HK-2 (cell line): ENCODE data around the gene STAM.
A peak's percentile ranks its signal among the peaks of the same experiment; 100 is the strongest.
"Not testable (repeated sequence)": the region's sequence is repeated elsewhere in the genome, so short reads cannot be mapped to it uniquely, and the experiment has no call there.

ENCODE experiments used
- DNase-seq: peaks from one replicate; pipeline ENCODE4 v3.0.0-alpha.2; 2018; ENCODE audit not compliant: unreplicated experiment

STAM gene

GRCh38 chr10:17643755-17644484 lies at the start of gene STAM:
Gene STAM (plus strand): TSS chr10:17644151. CDS start chr10:17644340, 189 bp downstream.
- peak; percentile 83 for DNase-seq

- no peak for DNase-seq
Measured at GRCh38 chr10:17597386-17597785, 46.6 kb upstream of the STAM start.

DNA sequence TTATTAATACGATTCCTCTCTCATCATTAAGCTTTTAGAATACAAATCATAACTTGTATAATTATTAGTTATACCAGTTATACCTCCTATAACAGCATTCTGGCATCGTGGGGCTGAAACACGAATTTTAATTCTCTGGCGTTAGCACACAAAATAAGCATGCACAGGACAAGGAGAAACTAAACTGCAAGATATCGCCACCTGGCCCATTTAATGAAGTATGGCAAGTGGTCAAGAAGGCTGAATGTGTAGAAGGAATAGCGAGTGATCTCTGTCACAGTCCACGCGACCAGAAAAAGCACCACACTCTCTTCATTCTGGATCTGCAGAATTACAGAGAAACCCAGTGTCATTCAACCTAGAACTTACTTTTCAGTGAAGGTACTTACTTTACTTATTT lies 44.9 kb upstream of the STAM start:
- DNase-seq = no peak

DNA sequence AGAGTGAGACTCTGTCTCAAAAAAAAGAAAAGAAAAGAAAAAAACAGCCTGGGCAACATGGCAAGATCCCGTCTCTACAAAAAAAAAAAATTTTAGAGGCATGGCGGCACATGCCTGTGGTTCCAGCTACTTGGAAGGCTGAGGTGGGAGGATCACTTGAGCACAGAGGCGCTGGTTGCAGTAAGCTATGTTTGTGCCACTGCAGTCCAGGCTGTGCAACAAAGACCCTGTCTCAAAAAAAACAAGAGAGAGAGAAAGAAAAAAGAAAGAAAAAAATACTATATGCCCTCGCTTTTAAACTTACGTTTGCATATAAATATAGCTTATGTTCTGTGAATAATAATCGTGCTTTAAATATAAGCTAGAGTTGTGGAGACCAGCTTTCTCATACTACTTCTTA lies 38.0 kb upstream of the STAM start:
- DNase-seq = no peak

DNA sequence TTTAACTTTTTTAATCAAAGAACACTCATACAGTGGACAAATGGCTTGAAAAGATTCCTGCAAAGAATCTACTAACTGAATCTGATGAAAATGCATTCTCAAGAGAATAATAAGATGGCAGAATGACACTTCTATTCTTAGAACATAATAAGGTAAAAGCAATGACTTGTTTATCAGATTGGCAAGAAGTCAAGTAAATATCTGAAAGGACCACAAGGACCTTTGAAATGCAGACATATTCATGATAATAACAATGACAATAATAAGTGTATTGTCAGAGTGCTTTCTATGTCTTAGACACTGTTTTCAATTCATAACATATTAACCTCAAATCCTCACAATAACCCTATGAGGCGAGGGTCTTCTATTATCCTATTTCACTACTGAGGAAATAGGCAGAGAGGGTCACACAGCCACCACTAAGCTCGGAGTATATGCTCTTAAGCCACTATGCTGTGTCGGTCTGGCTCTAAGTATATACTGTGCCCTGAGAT lies 37.4 kb upstream of the STAM start:
- no peak for DNase-seq

DNA sequence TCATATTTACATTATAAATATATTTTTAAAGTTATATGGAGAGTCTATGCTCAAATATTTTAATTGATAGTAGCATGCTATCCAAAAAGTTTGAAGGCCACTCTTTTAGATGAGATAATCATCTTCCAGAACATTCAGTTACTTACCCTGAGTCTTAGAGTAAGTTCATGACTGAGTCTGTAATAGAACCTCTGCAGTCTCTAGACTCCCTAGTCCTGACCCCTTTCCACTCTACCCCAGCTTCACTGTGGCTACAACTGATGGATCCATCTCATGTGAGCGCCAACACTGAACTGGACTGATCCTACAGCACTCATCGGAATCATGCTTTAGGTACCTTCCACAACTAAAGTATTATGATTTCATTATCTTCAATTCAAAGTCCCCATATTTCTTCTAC lies 36.9 kb upstream of the STAM start:
- no peak for DNase-seq

- no peak for DNase-seq
Measured at GRCh38 chr10:17607603-17608332, 36.2 kb upstream of the STAM start.

GRCh38 chr10:17609523-17610079 lies 34.4 kb upstream of the STAM start:
- DNase-seq = no peak

GRCh38 chr10:17616403-17617030 lies 27.4 kb upstream of the STAM start:
- DNase-seq = peak; percentile 57

GRCh38 chr10:17617031-17617911 lies 26.7 kb upstream of the STAM start, which contains the start of gene HACD1:
Gene HACD1 (minus strand): TSS chr10:17617374. CDS start chr10:17617339, 35 bp downstream.
- DNase-seq = peak; percentile 62

DNA sequence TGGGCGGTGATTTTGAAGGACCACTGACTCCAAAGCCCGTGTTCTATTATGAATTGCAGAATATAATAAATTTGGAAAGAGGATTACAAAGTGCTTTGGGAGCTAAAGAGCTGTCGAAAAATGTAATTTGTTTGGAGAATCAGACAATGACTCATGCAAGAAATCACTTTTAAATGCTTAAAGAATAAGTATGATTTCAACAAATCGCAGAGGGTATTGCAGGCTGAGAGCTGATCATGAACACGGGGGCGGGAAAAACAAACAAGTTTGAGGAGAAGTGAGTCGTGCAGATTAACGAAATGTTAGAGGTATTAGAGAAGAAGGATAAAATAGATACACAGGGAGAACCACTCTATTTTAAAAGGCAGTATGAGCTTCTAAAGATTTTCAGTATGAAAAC lies 21.9 kb upstream of the STAM start:
- no peak for DNase-seq

GRCh38 chr10:17624996-17625395 lies 19.0 kb upstream of the STAM start:
- DNase-seq = no peak

DNA sequence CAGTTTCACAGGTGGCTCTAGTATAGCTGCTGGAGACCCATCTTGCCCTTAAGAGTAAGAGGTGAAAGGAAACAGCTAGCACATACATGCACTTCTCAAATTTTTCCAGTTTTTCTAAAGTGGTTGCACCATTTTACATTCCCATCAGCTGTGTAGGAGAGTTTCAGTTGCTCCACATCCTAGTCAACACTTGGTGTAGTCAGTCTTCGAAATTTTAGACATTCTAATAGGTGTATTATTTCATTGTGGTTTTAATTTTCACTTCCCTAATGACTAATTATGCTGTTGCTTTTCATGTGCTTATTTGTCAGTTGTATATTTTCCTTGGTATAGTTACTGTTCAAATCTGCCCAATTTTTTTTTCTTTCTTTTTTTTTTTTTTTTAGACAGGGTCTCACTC lies 17.3 kb upstream of the STAM start:
- no peak for DNase-seq

- not testable (repeated sequence) for DNase-seq
Measured at GRCh38 chr10:17632590-17632989, 11.4 kb upstream of the STAM start.

GRCh38 chr10:17633353-17633752 lies 10.6 kb upstream of the STAM start:
- no peak for DNase-seq

DNA sequence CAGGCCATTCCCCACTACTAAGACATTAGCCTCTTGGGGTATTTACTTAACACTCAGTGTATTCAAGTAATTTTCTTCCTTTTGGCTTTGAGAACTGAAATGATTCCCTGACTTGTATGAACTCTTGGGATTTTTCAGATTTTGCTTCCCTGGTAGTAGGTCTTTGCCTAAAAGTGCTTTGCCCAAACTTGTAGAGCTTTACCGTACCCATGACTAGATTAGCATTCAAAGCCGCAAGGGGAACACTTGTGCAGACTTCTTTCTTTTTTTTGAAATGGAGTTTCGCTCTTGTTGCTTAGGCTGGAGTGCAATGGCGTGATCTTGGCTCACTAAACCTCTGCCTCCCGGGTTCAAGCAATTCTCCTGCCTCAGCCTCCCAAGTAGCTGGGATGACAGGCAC lies 6.1 kb upstream of the STAM start:
- DNase-seq = no peak

GRCh38 chr10:17640331-17640816 lies 3.6 kb upstream of the STAM start:
- no peak for DNase-seq

DNA sequence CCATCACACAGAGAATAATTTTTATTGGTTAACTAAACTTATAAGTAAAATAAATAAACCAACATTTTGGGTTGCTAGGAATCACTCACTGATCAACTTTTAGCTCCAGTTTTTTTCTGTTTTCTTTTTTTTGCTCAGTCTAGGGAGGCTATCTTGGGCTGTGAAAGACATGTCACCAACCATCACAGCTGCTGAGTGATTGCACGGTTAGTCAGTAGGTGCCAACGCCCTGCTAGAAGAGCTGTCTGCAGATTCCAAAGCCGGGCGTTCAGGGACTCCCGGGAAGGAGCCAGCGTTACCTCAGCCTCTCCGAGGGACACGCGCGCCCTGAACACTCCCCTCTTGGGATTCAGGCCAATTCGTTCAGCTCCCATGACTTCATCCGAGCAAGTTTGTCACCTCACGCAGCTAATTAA lies 604 bp upstream of the STAM start:
- peak; percentile 77 for DNase-seq

DNA sequence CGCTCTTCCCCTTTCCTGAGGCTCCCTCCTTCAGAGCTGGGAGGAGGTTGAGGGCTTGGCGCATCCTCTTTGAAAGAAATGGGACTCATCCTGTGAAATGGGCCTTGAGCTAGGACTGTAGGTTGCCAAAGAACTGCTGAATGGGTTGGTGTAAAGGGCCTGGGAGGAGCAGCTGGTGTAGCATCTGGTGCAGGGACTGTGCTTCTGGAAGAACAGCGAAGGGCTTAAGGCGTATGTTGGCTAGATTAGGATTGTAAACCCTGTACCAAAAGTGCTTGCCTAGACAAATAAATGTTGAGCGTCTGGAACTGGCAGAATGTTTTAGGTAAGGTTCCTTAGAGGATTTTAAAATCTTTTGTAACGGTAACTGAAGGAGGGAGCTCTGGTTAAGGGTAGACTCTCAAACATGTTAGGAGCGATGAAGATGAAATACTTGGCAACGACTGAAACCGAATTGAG lies 563 bp downstream of the STAM start:
- DNase-seq = no peak

GRCh38 chr10:17645621-17646345 lies 1.8 kb downstream of the STAM start:
- no peak for DNase-seq
